HG03139 (cell line): ENCODE data around the gene PCDHB6.
"Not testable (repeated sequence)": the region's sequence is repeated elsewhere in the genome, so short reads cannot be mapped to it uniquely, and the experiment has no call there.

Source experiments
- ATAC-seq: cut with Tn5 transposase; IDR thresholded peaks from one replicate; pipeline ENCODE4 v1.9.1; 2021; ENCODE audit not compliant: unreplicated experiment

The PCDHB6 gene

GRCh38 chr5:141157901-141158300 lies 8.0 kb downstream of the PCDHB6 start:
- ATAC-seq: not testable (repeated sequence)

- no peak for ATAC-seq
Measured at GRCh38 chr5:141172381-141173204, 22.7 kb downstream of the PCDHB6 start, which contains the start of gene PCDHB7. Gene PCDHB7, plus strand, starts transcription at chr5:141172644. Its CDS starts 192 bp downstream, at chr5:141172836.

- ATAC-seq: not testable (repeated sequence)
Measured at GRCh38 chr5:141174291-141175104, 24.6 kb downstream of the PCDHB6 start.

- ATAC-seq: no peak
Measured at GRCh38 chr5:141175933-141176332, 26.1 kb downstream of the PCDHB6 start.

GRCh38 chr5:141177577-141178191 lies 27.8 kb downstream of the PCDHB6 start, which contains the start of gene PCDHB8:
Gene PCDHB8, plus strand, starts transcription at chr5:141177790. Its CDS starts 245 bp downstream, at chr5:141178035.
- ATAC-seq: not testable (repeated sequence)

GRCh38 chr5:141179371-141179770 lies 29.5 kb downstream of the PCDHB6 start:
- not testable (repeated sequence) for ATAC-seq

GRCh38 chr5:141179876-141180275 lies 30.0 kb downstream of the PCDHB6 start:
- ATAC-seq: not testable (repeated sequence)

GRCh38 chr5:141180313-141180712 lies 30.5 kb downstream of the PCDHB6 start:
- ATAC-seq: no peak

GRCh38 chr5:141182248-141182647 lies 32.4 kb downstream of the PCDHB6 start, which contains the start of gene PCDHB16:
Gene PCDHB16, plus strand, starts transcription at chr5:141182387. Its CDS starts 173 bp downstream, at chr5:141182560.
- no peak for ATAC-seq

GRCh38 chr5:141184117-141184855 lies 34.4 kb downstream of the PCDHB6 start:
- ATAC-seq: not testable (repeated sequence)

GRCh38 chr5:141186897-141187512 lies 37.1 kb downstream of the PCDHB6 start, which contains the start of gene PCDHB9:
Gene PCDHB9, plus strand, starts transcription at chr5:141187161. Its CDS starts 158 bp downstream, at chr5:141187319.
- no peak for ATAC-seq

- ATAC-seq: not testable (repeated sequence)
Measured at GRCh38 chr5:141188682-141189081, 38.8 kb downstream of the PCDHB6 start.

- ATAC-seq: not testable (repeated sequence)
Measured at GRCh38 chr5:141189131-141189530, 39.3 kb downstream of the PCDHB6 start.

- no peak for ATAC-seq
Measured at GRCh38 chr5:141192110-141192725, 42.4 kb downstream of the PCDHB6 start, which contains the start of gene PCDHB10. Gene PCDHB10, plus strand, starts transcription at chr5:141192353. Its CDS starts 200 bp downstream, at chr5:141192553.

- ATAC-seq: not testable (repeated sequence)
Measured at GRCh38 chr5:141194332-141194731, 44.5 kb downstream of the PCDHB6 start.

GRCh38 chr5:141196363-141196762 lies 46.5 kb downstream of the PCDHB6 start:
- ATAC-seq: no peak

- ATAC-seq: no peak
Measured at GRCh38 chr5:141199359-141200235, 49.7 kb downstream of the PCDHB6 start, which contains the start of gene PCDHB11. Gene PCDHB11, plus strand, starts transcription at chr5:141199627. Its CDS starts 148 bp downstream, at chr5:141199775.

- ATAC-seq: not testable (repeated sequence)
Measured at GRCh38 chr5:141201126-141201525, 51.3 kb downstream of the PCDHB6 start.
